MM.1S (cell line): ENCODE results near the gene SUPT4H1.
A peak's percentile ranks its signal among the peaks of the same experiment; 100 is the strongest.

ENCODE experiments used
- DNase-seq: peaks from one replicate; pipeline ENCODE4 v3.0.0-alpha.2; 2015
- H2AFZ ChIP-seq: fragments of 300-600 bp; sonication (generic); 2 replicates; pipeline ENCODE4 v1.6.0; 2016; ENCODE audit warnings: antibody characterized with exemption, low read length
- H3F3A ChIP-seq: fragments of 300-600 bp; sonication (generic); 2 replicates; pipeline ENCODE4 v1.6.1; 2016; ENCODE audit warnings: mild to moderate bottlenecking, antibody characterized with exemption, low read length, moderate library complexity, mixed read lengths; ENCODE audit not compliant: insufficient read depth
- H3K27ac ChIP-seq: fragments of 300-600 bp; sonication (generic); 2 replicates; pipeline ENCODE4 v1.5.1; 2016; ENCODE audit warnings: mild to moderate bottlenecking, low read length
- H3K27me3 ChIP-seq: fragments of 300-600 bp; sonication (generic); replicated peaks from 2 replicates; pipeline ENCODE4 v1.6.0; 2016; ENCODE audit warnings: low read length; ENCODE audit not compliant: insufficient read depth
- H3K36me3 ChIP-seq: fragments of 300-600 bp; sonication (generic); replicated peaks from 2 replicates; pipeline ENCODE4 v1.6.1; 2016; ENCODE audit warnings: mild to moderate bottlenecking, low read length, mixed read lengths; ENCODE audit not compliant: insufficient read depth
- H3K4me1 ChIP-seq: fragments of 300-600 bp; sonication (generic); 2 replicates; pipeline ENCODE4 v1.6.1; 2016; ENCODE audit warnings: low read length, mixed read lengths
- H3K4me2 ChIP-seq: fragments of 300-600 bp; sonication (generic); 2 replicates; pipeline ENCODE4 v1.6.0; 2016; ENCODE audit warnings: low read depth, low read length
- H3K4me3 ChIP-seq: fragments of 300-600 bp; sonication (generic); 2 replicates; pipeline ENCODE4 v1.5.1; 2016; ENCODE audit warnings: low read length, mixed read lengths
- H3K79me2 ChIP-seq: fragments of 300-600 bp; sonication (generic); 2 replicates; pipeline ENCODE4 v1.6.1; 2016; ENCODE audit warnings: mixed run types, low read length, mixed read lengths
- H3K9ac ChIP-seq: fragments of 300-600 bp; sonication (generic); 2 replicates; pipeline ENCODE4 v1.6.1; 2016; ENCODE audit warnings: low read length, mixed read lengths
- H3K9me2 ChIP-seq: fragments of 300-600 bp; sonication (generic); replicated peaks from 2 replicates; pipeline ENCODE4 v1.6.1; 2016; ENCODE audit warnings: mild to moderate bottlenecking, low read length, mixed read lengths; ENCODE audit not compliant: insufficient read depth
- H3K9me3 ChIP-seq: fragments of 300-600 bp; sonication (generic); replicated peaks from 2 replicates; pipeline ENCODE4 v1.6.1; 2016; ENCODE audit warnings: mild to moderate bottlenecking, low read length, mixed read lengths; ENCODE audit not compliant: insufficient read depth
- H4K20me1 ChIP-seq: fragments of 300-600 bp; sonication (generic); 2 replicates; pipeline ENCODE4 v1.6.1; 2016; ENCODE audit warnings: mild to moderate bottlenecking, low read length, moderate library complexity, mixed read lengths; ENCODE audit not compliant: insufficient read depth
- EZH2 ChIP-seq: fragments of 300-600 bp; sonication (generic); optimal IDR thresholded peaks from 2 replicates; pipeline ENCODE3; 2017; ENCODE audit warnings: low read depth, mild to moderate bottlenecking, antibody characterized with exemption, low read length, mixed read lengths
- EZH2phosphoT487 ChIP-seq: fragments of 300-600 bp; sonication (generic); IDR thresholded peaks from 2 replicates; pipeline ENCODE4 v1.6.1; 2018; ENCODE audit warnings: antibody characterized with exemption, low read length
- TF ChIP-seq, protein P1 (sequence below): fragments of 300-600 bp; sonication (generic); IDR thresholded peaks from 2 replicates; pipeline ENCODE4 v1.5.1; 2016; ENCODE audit warnings: antibody characterized with exemption, low read length, mixed read lengths

Gene SUPT4H1

DNA sequence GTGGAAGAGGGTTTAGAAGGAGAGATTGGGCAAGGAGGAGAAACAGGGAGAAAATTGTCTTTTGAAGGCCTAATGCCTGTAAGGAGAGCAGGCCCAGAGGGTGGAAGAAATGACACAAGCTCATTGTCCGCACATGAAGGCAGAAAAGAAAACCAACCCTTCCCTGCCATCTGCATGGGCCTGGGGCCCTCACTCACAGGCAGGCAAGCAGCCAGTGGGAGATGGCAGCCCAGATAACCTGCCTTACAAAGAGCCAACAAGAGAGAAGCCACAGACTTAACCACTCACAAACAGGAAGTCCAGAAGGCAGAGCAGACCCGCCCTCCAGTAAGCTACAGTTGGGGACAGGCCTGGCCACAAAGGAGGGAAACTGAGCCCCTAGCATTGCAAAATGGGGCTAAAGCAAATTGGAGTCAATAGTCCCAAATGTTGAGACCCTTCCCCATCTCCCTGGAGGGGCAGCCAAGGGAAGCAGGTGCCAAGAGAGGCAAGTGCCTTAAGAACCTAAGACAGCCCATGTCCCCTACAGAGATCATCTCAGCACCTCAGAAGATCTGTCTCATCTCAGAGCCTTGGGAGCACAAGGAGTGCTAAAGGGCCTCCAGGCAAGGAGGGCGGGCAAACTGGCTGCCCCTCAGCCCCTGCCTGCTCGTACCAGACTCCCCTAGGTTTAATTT, 16.1 kb downstream of the SUPT4H1 start:
- peaks cover 11% of the 10 kb centered on the region; the same call in 1 of the 2 replicates for H4K20me1 ChIP-seq
- peak; percentile 91 for DNase-seq
- H3K4me2 ChIP-seq, result peak overlapping the region; percentile 99
- TF ChIP-seq EZH2, result no peak
- peaks cover 71% of the 10 kb centered on the region for H3K4me1 ChIP-seq
- H3K9me2 ChIP-seq, result no peaks in the 10 kb centered on the region
- no peaks in the 10 kb centered on the region for H3K9me3 ChIP-seq
- H2AFZ ChIP-seq, result no peak overlapping the region
- H3K9ac ChIP-seq, result peak overlapping the region; percentile 99
- H3K4me3 ChIP-seq, result peak overlapping the region; percentile 68
- H3F3A ChIP-seq, result peaks cover 88% of the 10 kb centered on the region
- H3K27me3 ChIP-seq, result no peaks in the 10 kb centered on the region
- peaks cover 83% of the 10 kb centered on the region for H3K79me2 ChIP-seq
- H3K27ac ChIP-seq, result peak overlapping the region; percentile 100
- H3K36me3 ChIP-seq, result peaks cover 13% of the 10 kb centered on the region

DNA sequence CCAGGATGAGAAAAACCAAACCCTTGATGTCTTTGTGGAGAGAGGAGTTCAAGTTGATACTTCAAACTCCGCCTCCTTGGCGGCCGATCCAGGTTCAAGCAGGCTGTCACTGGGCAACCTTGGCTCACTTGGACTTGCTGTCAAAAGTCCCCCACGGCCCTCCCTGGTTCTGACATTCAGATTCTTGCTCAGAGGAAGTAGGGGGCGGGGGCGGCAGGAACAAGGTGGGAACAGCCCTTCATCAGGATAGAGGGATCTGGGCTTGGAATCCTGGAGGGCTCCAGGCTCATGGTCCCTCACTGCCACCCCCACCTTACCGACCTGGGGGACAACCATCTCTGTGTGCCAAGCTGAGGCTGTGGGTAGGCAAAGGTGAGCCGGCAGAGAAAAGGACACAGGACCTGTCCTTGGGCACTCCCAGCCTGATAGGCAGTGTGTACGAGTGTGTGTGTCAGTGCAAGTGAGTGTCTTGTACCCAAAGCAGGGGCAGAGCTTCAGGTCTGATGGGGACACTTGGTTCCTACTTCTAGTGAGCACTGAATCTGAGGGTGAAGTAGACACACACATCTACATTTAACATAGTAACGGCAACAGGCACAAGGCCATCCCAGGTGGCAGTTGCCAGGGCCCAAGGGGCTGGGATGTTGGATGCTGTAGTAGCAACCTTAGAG, 16.8 kb downstream of the SUPT4H1 start:
- H3K4me1 ChIP-seq, result peaks cover 71% of the 10 kb centered on the region
- no peaks in the 10 kb centered on the region for H3K27me3 ChIP-seq
- peak overlapping the region; percentile 99 for H3K4me2 ChIP-seq
- H3K9me3 ChIP-seq, result no peaks in the 10 kb centered on the region
- H3K27ac ChIP-seq, result peak overlapping the region; percentile 100
- H3K36me3 ChIP-seq, result peaks cover 16% of the 10 kb centered on the region
- H3K9me2 ChIP-seq, result no peaks in the 10 kb centered on the region
- TF ChIP-seq, protein P1, sequence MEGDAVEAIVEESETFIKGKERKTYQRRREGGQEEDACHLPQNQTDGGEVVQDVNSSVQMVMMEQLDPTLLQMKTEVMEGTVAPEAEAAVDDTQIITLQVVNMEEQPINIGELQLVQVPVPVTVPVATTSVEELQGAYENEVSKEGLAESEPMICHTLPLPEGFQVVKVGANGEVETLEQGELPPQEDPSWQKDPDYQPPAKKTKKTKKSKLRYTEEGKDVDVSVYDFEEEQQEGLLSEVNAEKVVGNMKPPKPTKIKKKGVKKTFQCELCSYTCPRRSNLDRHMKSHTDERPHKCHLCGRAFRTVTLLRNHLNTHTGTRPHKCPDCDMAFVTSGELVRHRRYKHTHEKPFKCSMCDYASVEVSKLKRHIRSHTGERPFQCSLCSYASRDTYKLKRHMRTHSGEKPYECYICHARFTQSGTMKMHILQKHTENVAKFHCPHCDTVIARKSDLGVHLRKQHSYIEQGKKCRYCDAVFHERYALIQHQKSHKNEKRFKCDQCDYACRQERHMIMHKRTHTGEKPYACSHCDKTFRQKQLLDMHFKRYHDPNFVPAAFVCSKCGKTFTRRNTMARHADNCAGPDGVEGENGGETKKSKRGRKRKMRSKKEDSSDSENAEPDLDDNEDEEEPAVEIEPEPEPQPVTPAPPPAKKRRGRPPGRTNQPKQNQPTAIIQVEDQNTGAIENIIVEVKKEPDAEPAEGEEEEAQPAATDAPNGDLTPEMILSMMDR, result no peak
- TF ChIP-seq EZH2phosphoT487 (no peak), EZH2 (no peak)
- DNase-seq, result no peak
- peaks cover 95% of the 10 kb centered on the region for H3F3A ChIP-seq
- H3K79me2 ChIP-seq, result peaks cover 83% of the 10 kb centered on the region
- no peak overlapping the region for H2AFZ ChIP-seq
- H3K9ac ChIP-seq, result peak overlapping the region; percentile 99
- H3K4me3 ChIP-seq, result peak overlapping the region; percentile 30
- H4K20me1 ChIP-seq, result peaks cover 17% of the 10 kb centered on the region; the same call in 1 of the 2 replicates

DNA sequence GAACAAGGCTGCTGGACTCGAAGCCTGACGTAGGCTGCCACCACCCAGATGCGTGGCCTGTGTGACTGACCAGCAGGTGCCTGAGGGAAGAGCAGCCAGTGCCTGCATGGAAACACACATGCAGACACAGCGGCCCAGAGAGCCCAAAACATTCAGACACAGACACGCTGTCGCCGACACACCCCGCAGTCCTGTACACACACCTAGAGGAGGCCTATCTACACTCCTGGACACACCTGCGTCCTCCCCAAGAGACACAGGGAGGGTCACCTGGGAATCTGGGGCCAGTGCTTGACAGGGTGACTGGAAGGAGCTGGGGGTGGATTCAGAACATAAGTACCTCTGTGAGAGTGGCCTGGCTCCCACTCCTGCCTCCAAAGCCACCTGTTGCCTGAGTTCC, 17.3 kb downstream of the SUPT4H1 start:
- Histone ChIP-seq H3K4me3 (no peak overlapping the region), H3K9ac (peak overlapping the region; percentile 99; the same call in 1 of the 2 replicates), H3K36me3 (peaks cover 16% of the 10 kb centered on the region), H2AFZ (no peak overlapping the region), H3F3A (peaks cover 98% of the 10 kb centered on the region), H3K27ac (peak overlapping the region; percentile 100), H4K20me1 (peaks cover 17% of the 10 kb centered on the region; the same call in 1 of the 2 replicates), H3K27me3 (no peaks in the 10 kb centered on the region), H3K79me2 (peaks cover 79% of the 10 kb centered on the region), H3K9me2 (no peaks in the 10 kb centered on the region), H3K4me2 (peak overlapping the region; percentile 99), H3K9me3 (no peaks in the 10 kb centered on the region), H3K4me1 (peaks cover 71% of the 10 kb centered on the region)
- no peak for DNase-seq
- TF ChIP-seq, protein P1, result no peak
- TF ChIP-seq EZH2 (no peak), EZH2phosphoT487 (no peak)
